Measurements from ENCODE around the gene ZBTB12. TPM values are rescaled to one million over a fixed set of nuclear protein-coding genes. Genes with fewer than 3 reads are reported as not detected.

ZBTB12 gene
- total and polyA plus RNA-seq, 9 donors, result 1.9 to 24.8 (median 10.7) TPM

DNA sequence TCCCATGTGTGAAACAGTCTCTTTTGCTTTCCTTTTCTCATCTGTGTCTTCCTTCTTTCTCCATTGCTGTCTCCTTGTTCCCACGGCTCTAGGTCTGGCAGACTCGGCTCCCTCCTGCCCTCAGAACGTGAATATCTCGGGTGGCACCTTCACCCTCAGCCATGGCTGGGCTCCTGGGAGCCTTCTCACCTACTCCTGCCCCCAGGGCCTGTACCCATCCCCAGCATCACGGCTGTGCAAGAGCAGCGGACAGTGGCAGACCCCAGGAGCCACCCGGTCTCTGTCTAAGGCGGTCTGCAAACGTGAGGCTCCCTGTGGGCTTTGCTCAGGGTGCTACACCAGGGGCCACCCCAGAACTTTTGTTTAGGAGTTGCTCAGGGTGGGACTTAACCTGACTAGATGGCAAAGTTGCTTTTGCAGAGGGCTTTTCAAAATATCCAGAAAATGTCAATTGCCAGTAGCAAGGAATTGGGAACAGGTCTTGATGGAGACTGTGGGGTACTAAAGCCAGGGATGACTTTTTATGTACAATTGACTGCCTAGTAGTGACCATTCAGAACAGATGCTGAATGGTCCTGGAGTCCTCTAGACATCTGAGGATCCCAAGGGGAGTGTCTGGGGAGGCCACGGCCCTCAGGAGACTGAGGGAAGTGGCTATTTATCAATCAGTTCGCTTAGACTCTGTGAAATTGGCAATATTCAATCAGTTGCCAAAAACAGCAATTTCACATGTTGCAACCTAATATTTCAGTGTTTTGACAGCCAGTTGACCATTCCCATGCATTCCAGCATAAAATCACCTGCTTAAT lies 26.2 kb upstream of the ZBTB12 start:
- Histone ChIP-seq H3K4me1 (ENCODE audit: insufficient read depth) (no peaks in the 10 kb centered on the region), H3K36me3 (no peaks in the 10 kb centered on the region), H3K4me3 (no peak overlapping the region), H3K9me3 (no peaks in the 10 kb centered on the region), H3K27ac (no peak overlapping the region), H3K27me3 (no peaks in the 10 kb centered on the region)
- WGBS, 3 donors, result 65 to 71% (median 71%) methylated on average over 11 of the region's 11 CpGs
- TF ChIP-seq EP300 (IDR thresholded peaks at IDR 0.05) (no peak), POLR2A (IDR thresholded peaks at IDR 0.05) (no peak), CTCF (IDR thresholded peaks at IDR 0.05) (no peak)
- DNase-seq, result no peak
- intact Hi-C loops (cut with DNase I), result no loop called here

- 38 to 44% (median 40%) methylated on average over 11 of the region's 11 CpGs for WGBS, 3 donors
- TF ChIP-seq EP300 (IDR thresholded peaks at IDR 0.05), result no peak
- TF ChIP-seq CTCF (IDR thresholded peaks at IDR 0.05), result no peak
- no peak for TF ChIP-seq POLR2A (IDR thresholded peaks at IDR 0.05)
- Histone ChIP-seq H3K4me3 (no peak within 1 kb of the TSS), H3K36me3 (no peaks in the 10 kb centered on the region), H3K4me1 (ENCODE audit: insufficient read depth) (no peaks in the 10 kb centered on the region), H3K27ac (no peak within 1 kb of the TSS), H3K27me3 (no peaks in the 10 kb centered on the region), H3K9me3 (no peaks in the 10 kb centered on the region)
- DNase-seq, result no peak
- intact Hi-C loops (cut with DNase I), result no loop called here
Measured at GRCh38 chr6:31927242-31927862, 25.5 kb upstream of the ZBTB12 start, which contains the start of gene C2. TSS of gene C2 (plus strand) at chr6:31927717. CDS start at chr6:31927753, 36 bp downstream.

- intact Hi-C loops (cut with DNase I), result no loop called here
- WGBS, 3 donors, result 16 to 18% (median 17%) methylated on average over 5 of the region's 5 CpGs
- Histone ChIP-seq H3K9me3 (no peaks in the 10 kb centered on the region), H3K4me1 (ENCODE audit: insufficient read depth) (no peaks in the 10 kb centered on the region), H3K4me3 (no peak overlapping the region), H3K27ac (no peak overlapping the region), H3K27me3 (no peaks in the 10 kb centered on the region), H3K36me3 (no peaks in the 10 kb centered on the region)
- TF ChIP-seq EP300 (IDR thresholded peaks at IDR 0.05), result no peak
- TF ChIP-seq POLR2A (IDR thresholded peaks at IDR 0.05), result no peak
- no peak for TF ChIP-seq CTCF (IDR thresholded peaks at IDR 0.05)
- no peak for DNase-seq
Measured at GRCh38 chr6:31922942-31923341, 21.1 kb upstream of the ZBTB12 start.

DNA sequence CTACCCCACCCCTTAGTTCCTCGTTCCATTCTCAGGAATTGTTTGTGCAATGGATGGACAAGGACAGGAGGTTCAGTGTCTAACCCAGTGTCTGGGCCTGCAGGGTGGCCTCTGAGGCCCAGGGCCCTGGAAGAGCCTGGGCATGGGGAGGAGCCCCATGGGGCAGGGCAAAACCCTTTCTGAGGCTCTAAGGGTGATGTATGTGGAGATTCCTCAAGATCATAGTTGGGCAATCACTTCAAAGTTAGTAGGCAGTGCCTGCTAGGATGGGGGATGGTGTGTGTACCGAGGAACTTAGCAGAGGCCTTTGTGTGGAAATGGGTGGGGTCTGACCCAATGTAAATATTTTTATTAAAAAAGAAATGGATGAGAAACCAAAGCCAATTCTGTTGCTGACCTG lies 18.9 kb upstream of the ZBTB12 start:
- H3K27me3 ChIP-seq, result no peaks in the 10 kb centered on the region
- no peak for DNase-seq
- no peak overlapping the region for H3K4me3 ChIP-seq
- 70 to 83% (median 71%) methylated on average over 2 of the region's 2 CpGs for WGBS, 3 donors
- no peaks in the 10 kb centered on the region for H3K4me1 ChIP-seq (ENCODE audit: insufficient read depth)
- intact Hi-C loops (cut with DNase I), result no loop called here
- H3K36me3 ChIP-seq, result no peaks in the 10 kb centered on the region
- H3K27ac ChIP-seq, result no peak overlapping the region
- no peak for TF ChIP-seq CTCF (IDR thresholded peaks at IDR 0.05)
- TF ChIP-seq EP300 (IDR thresholded peaks at IDR 0.05), result no peak
- TF ChIP-seq POLR2A (IDR thresholded peaks at IDR 0.05), result no peak
- no peaks in the 10 kb centered on the region for H3K9me3 ChIP-seq

Measured in ovary (tissue), 9 donors.